Skin epidermis (tissue), 12 donors: ENCODE results near the gene BTBD17.
"Not testable (repeated sequence)": the region's sequence is repeated elsewhere in the genome, so short reads cannot be mapped to it uniquely, and the experiment has no call there.

Experiments
- H3K27ac ChIP-seq, 21 experiments: fragments of 200-600 bp; sonication (generic) in 11 of 21; one replicate each; pipeline ENCODE4 v1.5.0; 2020; ENCODE audit warnings: mild to moderate bottlenecking in 3 of 21, inconsistent platforms in 2 of 21, moderate library complexity in 2 of 21
- H3K4me3 ChIP-seq, 7 experiments: fragments of 200-600 bp; sonication (generic) in 2 of 7; one replicate each; pipeline ENCODE4 v1.5.0; 2020; ENCODE audit warnings: inconsistent platforms in 2 of 7, mild to moderate bottlenecking in 2 of 7, moderate library complexity in 1 of 7

Gene BTBD17

GRCh38 chr17:74361230-74362068 is at the start of gene BTBD17:
TSS of gene BTBD17 (minus strand) at chr17:74361868. CDS start at chr17:74361819, 49 bp downstream.
- no peak within 1 kb of the TSS for H3K4me3 ChIP-seq
- H3K27ac ChIP-seq, result no peak within 1 kb of the TSS

GRCh38 chr17:74410001-74410443 is 48.4 kb upstream of the BTBD17 start:
- Histone ChIP-seq H3K27ac (no peak overlapping the region), H3K4me3 (no peak overlapping the region)

- Histone ChIP-seq H3K4me3 (no peak overlapping the region), H3K27ac (no peak overlapping the region)
Observed at GRCh38 chr17:74408815-74409214, 47.1 kb upstream of the BTBD17 start.

GRCh38 chr17:74408262-74408661 is 46.6 kb upstream of the BTBD17 start:
- no peak overlapping the region for H3K27ac ChIP-seq
- H3K4me3 ChIP-seq, result no peak overlapping the region

GRCh38 chr17:74407384-74407783 is 45.7 kb upstream of the BTBD17 start:
- Histone ChIP-seq H3K27ac (no peak overlapping the region), H3K4me3 (no peak overlapping the region)

- H3K4me3 ChIP-seq, H3K27ac ChIP-seq: not testable (repeated sequence)
Observed at GRCh38 chr17:74405311-74405710, 43.6 kb upstream of the BTBD17 start.

- Histone ChIP-seq H3K4me3 (no peak overlapping the region), H3K27ac (no peak overlapping the region)
Observed at GRCh38 chr17:74404789-74405188, 43.1 kb upstream of the BTBD17 start.

GRCh38 chr17:74404218-74404617 is 42.5 kb upstream of the BTBD17 start:
- H3K4me3 ChIP-seq, result no peak overlapping the region
- no peak overlapping the region for H3K27ac ChIP-seq

- H3K27ac ChIP-seq, result no peak overlapping the region
- no peak overlapping the region for H3K4me3 ChIP-seq
Observed at GRCh38 chr17:74403512-74404137, 42.0 kb upstream of the BTBD17 start.

- H3K4me3 ChIP-seq, result no peak overlapping the region
- no peak overlapping the region for H3K27ac ChIP-seq
Observed at GRCh38 chr17:74402048-74402447, 40.4 kb upstream of the BTBD17 start.

- Histone ChIP-seq H3K4me3 (no peak overlapping the region), H3K27ac (no peak overlapping the region)
Observed at GRCh38 chr17:74396567-74396966, 34.9 kb upstream of the BTBD17 start.

- no peak overlapping the region for H3K27ac ChIP-seq
- H3K4me3 ChIP-seq, result no peak overlapping the region
Observed at GRCh38 chr17:74394977-74395376, 33.3 kb upstream of the BTBD17 start.

GRCh38 chr17:74394275-74394950 is 32.7 kb upstream of the BTBD17 start:
- Histone ChIP-seq H3K4me3 (no peak overlapping the region), H3K27ac (no peak overlapping the region)

- Histone ChIP-seq H3K4me3 (no peak overlapping the region), H3K27ac (no peak overlapping the region)
Observed at GRCh38 chr17:74393346-74393942, 31.8 kb upstream of the BTBD17 start.

GRCh38 chr17:74392848-74393247 is 31.2 kb upstream of the BTBD17 start:
- no peak overlapping the region for H3K27ac ChIP-seq

GRCh38 chr17:74391771-74392170 is 30.1 kb upstream of the BTBD17 start:
- H3K27ac ChIP-seq, result no peak overlapping the region
- no peak overlapping the region for H3K4me3 ChIP-seq

More at GRCh38 chr17:74392848-74393247, 31.2 kb upstream of the BTBD17 start:
- no peak overlapping the region for H3K4me3 ChIP-seq

- no peak overlapping the region for H3K4me3 ChIP-seq
Observed at GRCh38 chr17:74390680-74391653, 29.3 kb upstream of the BTBD17 start.

GRCh38 chr17:74389937-74390679 is 28.4 kb upstream of the BTBD17 start:
- Histone ChIP-seq H3K4me3 (no peak overlapping the region), H3K27ac (no peak overlapping the region)

More at GRCh38 chr17:74390680-74391653, 29.3 kb upstream of the BTBD17 start:
- H3K27ac ChIP-seq, result no peak overlapping the region
